ENCODE measurements around the gene TSPYL2.

TSPYL2 gene

GRCh38 chrX:53094582-53094905 lies 12.4 kb downstream of the TSPYL2 start:
- H3K4me3 ChIP-seq (ENCODE audit: low read length): peak overlapping the region; percentile 36
- H3K27me3 ChIP-seq (ENCODE audit: control insufficient read depth, insufficient read depth, low read length): no peaks in the 10 kb centered on the region
- H3K4me1 ChIP-seq (ENCODE audit: control insufficient read depth, insufficient read depth, low read length): peaks cover 5% of the 10 kb centered on the region
- peak overlapping the region; percentile 68 for H3K9ac ChIP-seq (ENCODE audit: low read length)
- no peaks in the 10 kb centered on the region for H3K9me3 ChIP-seq (ENCODE audit: control insufficient read depth, low read length)
- H3K36me3 ChIP-seq (ENCODE audit: control insufficient read depth, insufficient read depth, low read length): no peaks in the 10 kb centered on the region

GRCh38 chrX:53095796-53096195 lies 13.6 kb downstream of the TSPYL2 start:
- Histone ChIP-seq H3K27me3 (ENCODE audit: control insufficient read depth, insufficient read depth, low read length) (no peaks in the 10 kb centered on the region), H3K4me1 (ENCODE audit: control insufficient read depth, insufficient read depth, low read length) (peaks cover 5% of the 10 kb centered on the region), H3K9me3 (ENCODE audit: control insufficient read depth, low read length) (no peaks in the 10 kb centered on the region), H3K36me3 (ENCODE audit: control insufficient read depth, insufficient read depth, low read length) (no peaks in the 10 kb centered on the region), H3K4me3 (ENCODE audit: low read length) (no peak overlapping the region), H3K9ac (ENCODE audit: low read length) (no peak overlapping the region)

GRCh38 chrX:53114864-53115549 lies 32.8 kb downstream of the TSPYL2 start:
- Histone ChIP-seq H3K4me3 (ENCODE audit: low read length) (no peak overlapping the region), H3K9ac (ENCODE audit: low read length) (no peak overlapping the region), H3K9me3 (ENCODE audit: control insufficient read depth, low read length) (no peaks in the 10 kb centered on the region), H3K4me1 (ENCODE audit: control insufficient read depth, insufficient read depth, low read length) (peaks cover 5% of the 10 kb centered on the region), H3K27me3 (ENCODE audit: control insufficient read depth, insufficient read depth, low read length) (no peaks in the 10 kb centered on the region), H3K36me3 (ENCODE audit: control insufficient read depth, insufficient read depth, low read length) (no peaks in the 10 kb centered on the region)

- Histone ChIP-seq H3K9ac (ENCODE audit: low read length) (no peak overlapping the region), H3K4me1 (ENCODE audit: control insufficient read depth, insufficient read depth, low read length) (peaks cover 5% of the 10 kb centered on the region), H3K4me3 (ENCODE audit: low read length) (no peak overlapping the region), H3K27me3 (ENCODE audit: control insufficient read depth, insufficient read depth, low read length) (no peaks in the 10 kb centered on the region), H3K9me3 (ENCODE audit: control insufficient read depth, low read length) (no peaks in the 10 kb centered on the region), H3K36me3 (ENCODE audit: control insufficient read depth, insufficient read depth, low read length) (no peaks in the 10 kb centered on the region)
Observed at GRCh38 chrX:53115550-53115874, 33.3 kb downstream of the TSPYL2 start.

- Histone ChIP-seq H3K27me3 (ENCODE audit: control insufficient read depth, insufficient read depth, low read length) (no peaks in the 10 kb centered on the region), H3K36me3 (ENCODE audit: control insufficient read depth, insufficient read depth, low read length) (no peaks in the 10 kb centered on the region), H3K4me3 (ENCODE audit: low read length) (no peak overlapping the region), H3K4me1 (ENCODE audit: control insufficient read depth, insufficient read depth, low read length) (peaks cover 5% of the 10 kb centered on the region), H3K9me3 (ENCODE audit: control insufficient read depth, low read length) (no peaks in the 10 kb centered on the region), H3K9ac (ENCODE audit: low read length) (peak overlapping the region; percentile 50)
Observed at GRCh38 chrX:53116101-53116500, 33.9 kb downstream of the TSPYL2 start.

GRCh38 chrX:53122013-53122412 lies 39.8 kb downstream of the TSPYL2 start:
- Histone ChIP-seq H3K4me1 (ENCODE audit: control insufficient read depth, insufficient read depth, low read length) (no peaks in the 10 kb centered on the region), H3K4me3 (ENCODE audit: low read length) (no peak overlapping the region), H3K36me3 (ENCODE audit: control insufficient read depth, insufficient read depth, low read length) (no peaks in the 10 kb centered on the region), H3K9ac (ENCODE audit: low read length) (no peak overlapping the region), H3K9me3 (ENCODE audit: control insufficient read depth, low read length) (no peaks in the 10 kb centered on the region), H3K27me3 (ENCODE audit: control insufficient read depth, insufficient read depth, low read length) (no peaks in the 10 kb centered on the region)

- no peaks in the 10 kb centered on the region for H3K36me3 ChIP-seq (ENCODE audit: control insufficient read depth, insufficient read depth, low read length)
- no peaks in the 10 kb centered on the region for H3K27me3 ChIP-seq (ENCODE audit: control insufficient read depth, insufficient read depth, low read length)
- no peaks in the 10 kb centered on the region for H3K9me3 ChIP-seq (ENCODE audit: control insufficient read depth, low read length)
- no peaks in the 10 kb centered on the region for H3K4me1 ChIP-seq (ENCODE audit: control insufficient read depth, insufficient read depth, low read length)
- no peak overlapping the region for H3K4me3 ChIP-seq (ENCODE audit: low read length)
- H3K9ac ChIP-seq (ENCODE audit: low read length): no peak overlapping the region
Observed at GRCh38 chrX:53125506-53125905, 43.3 kb downstream of the TSPYL2 start.

GRCh38 chrX:53126377-53126776 lies 44.2 kb downstream of the TSPYL2 start:
- H3K9me3 ChIP-seq (ENCODE audit: control insufficient read depth, low read length): no peaks in the 10 kb centered on the region
- no peaks in the 10 kb centered on the region for H3K36me3 ChIP-seq (ENCODE audit: control insufficient read depth, insufficient read depth, low read length)
- no peaks in the 10 kb centered on the region for H3K4me1 ChIP-seq (ENCODE audit: control insufficient read depth, insufficient read depth, low read length)
- H3K4me3 ChIP-seq (ENCODE audit: low read length): no peak overlapping the region
- H3K9ac ChIP-seq (ENCODE audit: low read length): no peak overlapping the region
- H3K27me3 ChIP-seq (ENCODE audit: control insufficient read depth, insufficient read depth, low read length): no peaks in the 10 kb centered on the region

- Histone ChIP-seq H3K4me3 (ENCODE audit: low read length) (no peak overlapping the region), H3K9ac (ENCODE audit: low read length) (no peak overlapping the region), H3K27me3 (ENCODE audit: control insufficient read depth, insufficient read depth, low read length) (no peaks in the 10 kb centered on the region), H3K9me3 (ENCODE audit: control insufficient read depth, low read length) (no peaks in the 10 kb centered on the region), H3K4me1 (ENCODE audit: control insufficient read depth, insufficient read depth, low read length) (no peaks in the 10 kb centered on the region), H3K36me3 (ENCODE audit: control insufficient read depth, insufficient read depth, low read length) (no peaks in the 10 kb centered on the region)
Observed at GRCh38 chrX:53128097-53128749, 46.1 kb downstream of the TSPYL2 start.

GRCh38 chrX:53133400-53133799 lies 51.2 kb downstream of the TSPYL2 start:
- Histone ChIP-seq H3K4me3 (ENCODE audit: low read length) (no peak overlapping the region), H3K4me1 (ENCODE audit: control insufficient read depth, insufficient read depth, low read length) (no peaks in the 10 kb centered on the region), H3K27me3 (ENCODE audit: control insufficient read depth, insufficient read depth, low read length) (no peaks in the 10 kb centered on the region), H3K36me3 (ENCODE audit: control insufficient read depth, insufficient read depth, low read length) (no peaks in the 10 kb centered on the region), H3K9me3 (ENCODE audit: control insufficient read depth, low read length) (no peaks in the 10 kb centered on the region), H3K9ac (ENCODE audit: low read length) (no peak overlapping the region)

GRCh38 chrX:53135581-53135980 lies 53.4 kb downstream of the TSPYL2 start:
- Histone ChIP-seq H3K4me1 (ENCODE audit: control insufficient read depth, insufficient read depth, low read length) (no peaks in the 10 kb centered on the region), H3K36me3 (ENCODE audit: control insufficient read depth, insufficient read depth, low read length) (no peaks in the 10 kb centered on the region), H3K9ac (ENCODE audit: low read length) (no peak overlapping the region), H3K9me3 (ENCODE audit: control insufficient read depth, low read length) (no peaks in the 10 kb centered on the region), H3K27me3 (ENCODE audit: control insufficient read depth, insufficient read depth, low read length) (no peaks in the 10 kb centered on the region), H3K4me3 (ENCODE audit: low read length) (no peak overlapping the region)
